NCI-H1436 treated with DMSO at 0.1 percent for 48 hours (cell line): ENCODE data around the gene FUT8.
"Not testable (repeated sequence)": the region's sequence is repeated elsewhere in the genome, so short reads cannot be mapped to it uniquely, and the experiment has no call there.

Experiments used
- DNase-seq: peaks from one replicate; lab custom pipeline; 2025; lab: John Stamatoyannopoulos, UW

Gene FUT8

GRCh38 chr14:65453807-65454480, 41.4 kb downstream of the FUT8 start:
- DNase-seq, result no peak

GRCh38 chr14:65456247-65456646, 43.7 kb downstream of the FUT8 start:
- DNase-seq, result no peak

- no peak for DNase-seq
These were observed 49.2 kb downstream of the FUT8 start for GRCh38 chr14:65461730-65462129.

- DNase-seq, result no peak
These were observed 49.9 kb downstream of the FUT8 start for GRCh38 chr14:65462411-65462810.

GRCh38 chr14:65465584-65465983, 53.1 kb downstream of the FUT8 start:
- DNase-seq, result no peak

- DNase-seq, result not testable (repeated sequence)
These were observed 55.4 kb downstream of the FUT8 start for GRCh38 chr14:65467926-65468325.

GRCh38 chr14:65469903-65470302, 57.4 kb downstream of the FUT8 start:
- DNase-seq, result no peak

- DNase-seq, result no peak
These were observed 57.9 kb downstream of the FUT8 start for GRCh38 chr14:65470404-65470880.

- DNase-seq, result no peak
These were observed 58.7 kb downstream of the FUT8 start for GRCh38 chr14:65471038-65471878.

GRCh38 chr14:65472189-65472588, 59.7 kb downstream of the FUT8 start:
- peak; percentile 54 for DNase-seq

- no peak for DNase-seq
These were observed 63.9 kb downstream of the FUT8 start for GRCh38 chr14:65476273-65476941.

GRCh38 chr14:65476942-65477318, 64.4 kb downstream of the FUT8 start:
- DNase-seq, result no peak

- DNase-seq, result no peak
These were observed 65.5 kb downstream of the FUT8 start for GRCh38 chr14:65478017-65478416.

GRCh38 chr14:65478596-65478995, 66.1 kb downstream of the FUT8 start:
- DNase-seq, result peak; percentile 28

GRCh38 chr14:65479386-65479785, 66.9 kb downstream of the FUT8 start:
- no peak for DNase-seq

- no peak for DNase-seq
These were observed 70.4 kb downstream of the FUT8 start for GRCh38 chr14:65482757-65483438.

- no peak for DNase-seq
These were observed 71.1 kb downstream of the FUT8 start for GRCh38 chr14:65483647-65484046.

- no peak for DNase-seq
These were observed 73.0 kb downstream of the FUT8 start for GRCh38 chr14:65485516-65485915.

- DNase-seq, result no peak
These were observed 74.3 kb downstream of the FUT8 start for GRCh38 chr14:65486863-65487262.

GRCh38 chr14:65487783-65488494, 75.4 kb downstream of the FUT8 start:
- DNase-seq, result no peak

GRCh38 chr14:65491274-65491673, 78.7 kb downstream of the FUT8 start:
- DNase-seq, result no peak

- no peak for DNase-seq
These were observed 79.7 kb downstream of the FUT8 start for GRCh38 chr14:65492266-65492665.
